ENCODE measurements around the gene STXBP5. TPM values are rescaled to one million over a fixed set of nuclear protein-coding genes. Genes with fewer than 3 reads are reported as not detected.

STXBP5 gene
- total RNA-seq, 4 donors from 2014 or later = 78.4 to 115 (median 90.7) TPM

DNA sequence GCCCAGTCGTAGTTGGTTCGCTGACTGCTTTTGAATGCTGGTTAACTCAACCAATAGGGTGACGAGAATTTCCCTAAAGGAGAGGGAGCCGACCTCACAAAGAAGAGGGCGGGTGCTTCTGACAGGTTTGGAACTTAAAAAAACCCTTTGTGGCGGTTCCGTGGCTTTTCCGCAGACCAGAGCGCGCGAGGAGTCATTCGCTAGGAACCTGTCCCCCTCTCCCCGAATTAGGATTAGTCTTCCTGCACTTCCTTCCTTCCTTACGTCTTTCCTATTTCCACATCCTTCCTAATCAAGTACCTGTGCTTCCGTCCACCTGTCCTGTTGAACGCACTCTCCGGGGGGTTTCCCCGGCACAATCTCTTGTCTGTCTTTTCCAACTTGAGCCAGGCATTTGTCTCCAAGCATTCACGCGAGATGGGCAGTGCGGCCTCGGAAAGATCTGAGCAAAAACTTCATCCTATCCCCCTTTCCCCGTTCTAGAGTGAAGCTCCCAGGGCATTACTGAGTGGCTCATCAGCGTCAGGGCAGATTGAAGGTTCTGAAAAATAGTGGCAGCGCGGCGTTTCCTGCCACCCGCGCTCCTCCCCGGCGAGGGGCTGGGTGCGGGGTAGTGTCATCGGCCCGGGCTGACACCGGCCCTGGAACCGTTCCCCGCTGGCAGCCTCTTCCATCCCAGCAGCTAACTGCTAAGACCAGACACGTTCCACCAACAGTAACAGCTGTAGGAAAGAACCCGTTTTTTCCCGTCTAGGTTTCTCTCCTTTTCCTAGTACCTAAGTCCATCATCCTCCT is 1.5 kb upstream of the STXBP5 start:
- Histone ChIP-seq H3K27ac (peak overlapping the region; percentile 92 to 96 (median 94)), H3K36me3 (no peaks in the 10 kb centered on the region), H3K4me1 (no peaks in the 10 kb centered on the region), H3K27me3 (no peaks in the 10 kb centered on the region), H3K9me3 (no peaks in the 10 kb centered on the region), H3K4me3 (peak overlapping the region; percentile 68 to 81 (median 75))
- peak; percentile 81 to 93 (median 83) for DNase-seq
- peak; percentile 68 to 91 for TF ChIP-seq POLR2A (IDR thresholded peaks at IDR 0.05)
- TF ChIP-seq, protein P1, sequence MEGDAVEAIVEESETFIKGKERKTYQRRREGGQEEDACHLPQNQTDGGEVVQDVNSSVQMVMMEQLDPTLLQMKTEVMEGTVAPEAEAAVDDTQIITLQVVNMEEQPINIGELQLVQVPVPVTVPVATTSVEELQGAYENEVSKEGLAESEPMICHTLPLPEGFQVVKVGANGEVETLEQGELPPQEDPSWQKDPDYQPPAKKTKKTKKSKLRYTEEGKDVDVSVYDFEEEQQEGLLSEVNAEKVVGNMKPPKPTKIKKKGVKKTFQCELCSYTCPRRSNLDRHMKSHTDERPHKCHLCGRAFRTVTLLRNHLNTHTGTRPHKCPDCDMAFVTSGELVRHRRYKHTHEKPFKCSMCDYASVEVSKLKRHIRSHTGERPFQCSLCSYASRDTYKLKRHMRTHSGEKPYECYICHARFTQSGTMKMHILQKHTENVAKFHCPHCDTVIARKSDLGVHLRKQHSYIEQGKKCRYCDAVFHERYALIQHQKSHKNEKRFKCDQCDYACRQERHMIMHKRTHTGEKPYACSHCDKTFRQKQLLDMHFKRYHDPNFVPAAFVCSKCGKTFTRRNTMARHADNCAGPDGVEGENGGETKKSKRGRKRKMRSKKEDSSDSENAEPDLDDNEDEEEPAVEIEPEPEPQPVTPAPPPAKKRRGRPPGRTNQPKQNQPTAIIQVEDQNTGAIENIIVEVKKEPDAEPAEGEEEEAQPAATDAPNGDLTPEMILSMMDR (IDR thresholded peaks at IDR 0.05) = no peak

DNA sequence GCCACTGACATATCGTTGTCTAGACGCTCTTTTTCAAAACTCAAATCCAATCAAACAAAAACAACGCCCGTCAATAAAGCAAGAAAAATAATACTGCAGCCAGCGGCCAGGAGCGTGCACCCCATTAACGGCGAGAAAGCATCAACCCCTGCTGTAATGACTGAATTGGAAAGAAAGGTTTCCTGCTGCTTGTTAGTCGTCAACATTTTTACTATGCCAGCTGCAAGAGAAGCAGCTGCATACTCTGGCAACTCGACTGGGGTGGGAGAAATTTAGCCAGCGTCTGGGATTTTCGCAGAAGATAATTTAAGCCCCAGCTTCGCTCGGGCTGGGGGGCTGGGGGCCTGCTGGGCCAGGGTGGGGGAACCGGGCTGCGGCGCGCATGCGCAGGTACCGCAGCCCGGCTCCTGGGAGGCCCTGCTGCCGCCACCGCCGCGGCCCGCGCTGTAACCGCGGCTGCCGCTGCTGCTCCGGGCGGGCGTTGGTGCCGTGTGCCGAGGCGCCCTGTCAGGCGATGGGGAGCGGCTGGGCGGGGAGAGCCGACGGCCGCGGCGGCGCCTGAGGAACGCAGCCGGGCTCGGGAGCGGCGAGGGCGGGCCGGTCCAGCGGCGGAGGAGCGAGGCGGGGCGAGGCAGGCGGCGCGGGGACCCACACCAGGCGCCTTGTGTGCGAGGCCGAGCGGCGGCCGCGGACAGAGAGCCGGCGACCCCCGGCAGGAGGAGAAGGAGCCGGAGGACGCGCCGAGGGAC is 732 bp upstream of the STXBP5 start:
- H3K4me1 ChIP-seq = no peaks in the 10 kb centered on the region
- H3K27ac ChIP-seq = peak overlapping the region; percentile 92 to 96 (median 94)
- peak in 1 of 2 donors; percentile 89 for TF ChIP-seq POLR2A (IDR thresholded peaks at IDR 0.05)
- TF ChIP-seq, protein P1 (IDR thresholded peaks at IDR 0.05) = peak in 1 of 6 experiments; percentile 11
- H3K9me3 ChIP-seq = no peaks in the 10 kb centered on the region
- H3K36me3 ChIP-seq = no peaks in the 10 kb centered on the region
- no peaks in the 10 kb centered on the region for H3K27me3 ChIP-seq
- DNase-seq = peak; percentile 48 to 92 (median 81)
- peak overlapping the region; percentile 68 to 81 (median 75) for H3K4me3 ChIP-seq

DNA sequence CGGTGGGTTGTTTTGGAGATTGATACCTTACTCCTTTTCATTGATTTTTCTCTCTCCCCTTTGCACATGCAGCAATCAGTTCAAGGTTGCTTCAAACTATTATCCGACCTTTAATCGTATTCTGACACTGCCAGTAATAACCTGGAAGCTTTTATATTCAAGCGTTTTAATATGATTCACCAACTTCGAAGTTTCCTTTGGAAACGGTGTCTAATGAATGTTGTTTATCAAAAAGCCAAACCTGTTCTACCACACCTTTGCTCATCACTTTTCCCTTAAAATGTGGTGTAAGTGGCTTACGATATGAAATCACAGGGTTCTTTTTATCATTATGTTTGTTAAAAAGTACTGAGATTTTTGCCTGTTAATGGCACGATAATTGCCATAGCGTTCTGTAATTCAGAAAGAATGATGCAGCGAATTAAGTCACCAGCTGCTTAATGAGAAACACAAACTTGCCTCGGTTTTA is 660 bp downstream of the STXBP5 start:
- H3K4me1 ChIP-seq = no peaks in the 10 kb centered on the region
- no peak for TF ChIP-seq POLR2A (IDR thresholded peaks at IDR 0.05)
- TF ChIP-seq, protein P1 (IDR thresholded peaks at IDR 0.05) = no peak
- H3K4me3 ChIP-seq = peak overlapping the region; percentile 68 to 81 (median 75)
- H3K9me3 ChIP-seq = no peaks in the 10 kb centered on the region
- peak overlapping the region; percentile 92 to 96 (median 94) for H3K27ac ChIP-seq
- no peaks in the 10 kb centered on the region for H3K36me3 ChIP-seq
- no peaks in the 10 kb centered on the region for H3K27me3 ChIP-seq
- no peak for DNase-seq

DNA sequence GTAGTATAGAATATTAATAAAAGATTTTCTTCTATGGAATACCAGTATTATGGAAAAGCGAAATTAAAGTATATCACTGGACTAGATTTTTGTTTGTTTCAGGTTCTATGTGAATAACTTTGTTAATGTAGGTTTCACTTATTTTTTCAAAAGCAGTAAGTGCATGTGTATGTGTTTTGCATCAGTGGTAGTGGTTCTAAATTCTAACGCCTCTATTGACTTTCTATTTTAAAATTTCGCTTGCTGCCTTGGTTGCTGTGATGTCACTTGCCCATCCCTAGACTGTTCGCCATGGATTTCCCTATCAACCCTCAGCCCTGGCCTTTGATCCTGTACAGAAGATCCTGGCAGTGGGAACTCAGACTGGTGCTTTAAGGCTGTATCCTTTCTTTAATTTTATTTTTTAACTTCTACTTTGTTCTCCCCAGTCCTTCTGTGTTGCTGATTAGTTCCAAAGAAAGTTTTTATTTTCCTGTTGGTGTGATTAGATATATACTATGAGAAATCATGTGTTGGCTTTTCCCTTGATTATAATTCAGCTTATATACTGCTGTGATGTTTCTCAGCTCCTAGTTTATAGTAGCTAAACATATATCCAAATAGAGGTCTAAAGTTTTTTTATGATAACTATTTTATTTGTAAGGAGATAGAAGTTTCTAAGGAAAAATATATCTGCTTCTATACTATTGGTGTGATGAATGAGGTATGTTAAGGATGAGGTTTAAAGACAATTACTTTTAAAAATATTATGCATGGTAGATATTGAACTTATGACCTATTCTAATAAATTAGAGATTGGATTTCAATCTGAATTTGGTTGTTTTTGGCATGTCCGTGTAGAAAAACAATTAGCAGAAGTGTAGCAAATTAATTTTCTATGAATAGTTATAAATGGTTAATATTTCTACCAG is 1.7 kb downstream of the STXBP5 start:
- peak in 1 of 3 donors; percentile 71 for DNase-seq
- no peaks in the 10 kb centered on the region for H3K4me1 ChIP-seq

More for the DNA sequence above, 1.7 kb downstream of the STXBP5 start:
- Histone ChIP-seq H3K4me3 (peak overlapping the region in 3 of 4 donors; percentile 68 to 81 (median 72)), H3K27ac (peak overlapping the region; percentile 92 to 96 (median 94)), H3K36me3 (no peaks in the 10 kb centered on the region), H3K9me3 (no peaks in the 10 kb centered on the region), H3K27me3 (no peaks in the 10 kb centered on the region)
- peak in 1 of 2 donors; percentile 45 for TF ChIP-seq POLR2A (IDR thresholded peaks at IDR 0.05)
- TF ChIP-seq, protein P1 (IDR thresholded peaks at IDR 0.05) = no peak
